ENCODE data around the gene CASP8. TPM values are rescaled to one million over a fixed set of nuclear protein-coding genes. Genes with fewer than 3 reads are reported as not detected.
A peak's percentile ranks its signal among the peaks of the same experiment; 100 is the strongest.

Gene CASP8
- total and polyA plus RNA-seq, 2 of the 13 experiments (the other 11 are each of a cell fraction or from before 2014, with no cell fraction given) = 25.0 to 52.8 TPM

DNA sequence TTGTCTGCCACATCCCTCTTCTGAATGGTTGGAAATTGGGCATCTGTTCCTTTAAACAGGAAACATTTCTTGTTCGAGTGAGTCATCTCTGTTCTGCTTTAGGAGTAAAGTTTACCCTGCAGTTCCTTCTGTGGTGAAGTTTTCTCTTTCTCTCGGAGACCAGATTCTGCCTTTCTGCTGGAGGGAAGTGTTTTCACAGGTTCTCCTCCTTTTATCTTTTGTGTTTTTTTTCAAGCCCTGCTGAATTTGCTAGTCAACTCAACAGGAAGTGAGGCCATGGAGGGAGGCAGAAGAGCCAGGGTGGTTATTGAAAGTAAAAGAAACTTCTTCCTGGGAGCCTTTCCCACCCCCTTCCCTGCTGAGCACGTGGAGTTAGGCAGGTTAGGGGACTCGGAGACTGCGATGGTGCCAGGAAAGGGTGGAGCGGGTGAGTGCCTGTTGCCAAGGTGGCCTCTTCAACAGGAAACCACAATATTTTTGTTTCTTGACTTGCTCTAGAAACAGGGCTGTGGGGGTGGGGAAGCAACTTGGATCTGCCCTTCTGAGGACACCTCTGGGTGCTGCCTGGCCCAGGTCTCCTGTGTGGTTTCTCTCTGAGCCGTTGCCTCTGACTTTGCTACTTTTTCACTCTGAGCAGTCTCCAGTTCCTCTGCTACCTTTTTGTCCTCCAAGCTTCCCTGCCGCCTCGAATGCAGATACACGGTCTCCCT is 2.2 kb upstream of the CASP8 start (continued):
- TF ChIP-seq, protein P1, sequence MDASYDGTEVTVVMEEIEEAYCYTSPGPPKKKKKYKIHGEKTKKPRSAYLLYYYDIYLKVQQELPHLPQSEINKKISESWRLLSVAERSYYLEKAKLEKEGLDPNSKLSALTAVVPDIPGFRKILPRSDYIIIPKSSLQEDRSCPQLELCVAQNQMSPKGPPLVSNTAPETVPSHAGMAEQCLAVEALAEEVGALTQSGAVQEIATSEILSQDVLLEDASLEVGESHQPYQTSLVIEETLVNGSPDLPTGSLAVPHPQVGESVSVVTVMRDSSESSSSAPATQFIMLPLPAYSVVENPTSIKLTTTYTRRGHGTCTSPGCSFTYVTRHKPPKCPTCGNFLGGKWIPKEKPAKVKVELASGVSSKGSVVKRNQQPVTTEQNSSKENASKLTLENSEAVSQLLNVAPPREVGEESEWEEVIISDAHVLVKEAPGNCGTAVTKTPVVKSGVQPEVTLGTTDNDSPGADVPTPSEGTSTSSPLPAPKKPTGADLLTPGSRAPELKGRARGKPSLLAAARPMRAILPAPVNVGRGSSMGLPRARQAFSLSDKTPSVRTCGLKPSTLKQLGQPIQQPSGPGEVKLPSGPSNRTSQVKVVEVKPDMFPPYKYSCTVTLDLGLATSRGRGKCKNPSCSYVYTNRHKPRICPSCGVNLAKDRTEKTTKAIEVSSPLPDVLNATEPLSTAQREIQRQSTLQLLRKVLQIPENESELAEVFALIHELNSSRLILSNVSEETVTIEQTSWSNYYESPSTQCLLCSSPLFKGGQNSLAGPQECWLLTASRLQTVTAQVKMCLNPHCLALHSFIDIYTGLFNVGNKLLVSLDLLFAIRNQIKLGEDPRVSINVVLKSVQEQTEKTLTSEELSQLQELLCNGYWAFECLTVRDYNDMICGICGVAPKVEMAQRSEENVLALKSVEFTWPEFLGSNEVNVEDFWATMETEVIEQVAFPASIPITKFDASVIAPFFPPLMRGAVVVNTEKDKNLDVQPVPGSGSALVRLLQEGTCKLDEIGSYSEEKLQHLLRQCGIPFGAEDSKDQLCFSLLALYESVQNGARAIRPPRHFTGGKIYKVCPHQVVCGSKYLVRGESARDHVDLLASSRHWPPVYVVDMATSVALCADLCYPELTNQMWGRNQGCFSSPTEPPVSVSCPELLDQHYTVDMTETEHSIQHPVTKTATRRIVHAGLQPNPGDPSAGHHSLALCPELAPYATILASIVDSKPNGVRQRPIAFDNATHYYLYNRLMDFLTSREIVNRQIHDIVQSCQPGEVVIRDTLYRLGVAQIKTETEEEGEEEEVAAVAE (CRISPR knock-in tag; IDR thresholded peaks at IDR 0.05; ENCODE audit: borderline replicate concordance) = peak; percentile 24; the same call in 1 of the 2 replicates
- TF ChIP-seq IKZF4 (CRISPR knock-in tag; IDR thresholded peaks at IDR 0.05; ENCODE audit: borderline replicate concordance, low read depth, not compliant biosample characterization) = no peak
- TF ChIP-seq MATR3 (CRISPR knock-in tag; IDR thresholded peaks at IDR 0.05) = no peak
- peak; percentile 69 for TF ChIP-seq U2AF1 (optimal IDR thresholded peaks at IDR 0.05; ENCODE audit: low read depth, low read length)
- TF ChIP-seq, protein P2, sequence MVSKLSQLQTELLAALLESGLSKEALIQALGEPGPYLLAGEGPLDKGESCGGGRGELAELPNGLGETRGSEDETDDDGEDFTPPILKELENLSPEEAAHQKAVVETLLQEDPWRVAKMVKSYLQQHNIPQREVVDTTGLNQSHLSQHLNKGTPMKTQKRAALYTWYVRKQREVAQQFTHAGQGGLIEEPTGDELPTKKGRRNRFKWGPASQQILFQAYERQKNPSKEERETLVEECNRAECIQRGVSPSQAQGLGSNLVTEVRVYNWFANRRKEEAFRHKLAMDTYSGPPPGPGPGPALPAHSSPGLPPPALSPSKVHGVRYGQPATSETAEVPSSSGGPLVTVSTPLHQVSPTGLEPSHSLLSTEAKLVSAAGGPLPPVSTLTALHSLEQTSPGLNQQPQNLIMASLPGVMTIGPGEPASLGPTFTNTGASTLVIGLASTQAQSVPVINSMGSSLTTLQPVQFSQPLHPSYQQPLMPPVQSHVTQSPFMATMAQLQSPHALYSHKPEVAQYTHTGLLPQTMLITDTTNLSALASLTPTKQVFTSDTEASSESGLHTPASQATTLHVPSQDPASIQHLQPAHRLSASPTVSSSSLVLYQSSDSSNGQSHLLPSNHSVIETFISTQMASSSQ (IDR thresholded peaks at IDR 0.05; ENCODE audit: low read depth) = 0 out of 2 replicates have a peak, but pooled peaks have one; percentile 29
- TF ChIP-seq, protein P2 (CRISPR knock-in tag; IDR thresholded peaks at IDR 0.05; ENCODE audit: borderline replicate concordance) = no peak
- TF ChIP-seq ZNF713 (CRISPR knock-in tag; IDR thresholded peaks at IDR 0.05) = no peak
- TF ChIP-seq ARNT (IDR thresholded peaks at IDR 0.05) = no peak
- TF ChIP-seq ZNF12 (CRISPR knock-in tag; IDR thresholded peaks at IDR 0.05) = no peak; the same call in 1 of the 2 replicates
- TF ChIP-seq, protein P3, sequence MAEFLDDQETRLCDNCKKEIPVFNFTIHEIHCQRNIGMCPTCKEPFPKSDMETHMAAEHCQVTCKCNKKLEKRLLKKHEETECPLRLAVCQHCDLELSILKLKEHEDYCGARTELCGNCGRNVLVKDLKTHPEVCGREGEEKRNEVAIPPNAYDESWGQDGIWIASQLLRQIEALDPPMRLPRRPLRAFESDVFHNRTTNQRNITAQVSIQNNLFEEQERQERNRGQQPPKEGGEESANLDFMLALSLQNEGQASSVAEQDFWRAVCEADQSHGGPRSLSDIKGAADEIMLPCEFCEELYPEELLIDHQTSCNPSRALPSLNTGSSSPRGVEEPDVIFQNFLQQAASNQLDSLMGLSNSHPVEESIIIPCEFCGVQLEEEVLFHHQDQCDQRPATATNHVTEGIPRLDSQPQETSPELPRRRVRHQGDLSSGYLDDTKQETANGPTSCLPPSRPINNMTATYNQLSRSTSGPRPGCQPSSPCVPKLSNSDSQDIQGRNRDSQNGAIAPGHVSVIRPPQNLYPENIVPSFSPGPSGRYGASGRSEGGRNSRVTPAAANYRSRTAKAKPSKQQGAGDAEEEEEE (CRISPR knock-in tag; IDR thresholded peaks at IDR 0.05; ENCODE audit: borderline replicate concordance) = no peak
- TF ChIP-seq MXD1 (CRISPR knock-in tag; IDR thresholded peaks at IDR 0.05) = peak; percentile 24; the same call in 1 of the 2 replicates
- no peak for TF ChIP-seq NR2F1 (CRISPR knock-in tag; IDR thresholded peaks at IDR 0.05)
- no peak for TF ChIP-seq ZNF343 (CRISPR knock-in tag; IDR thresholded peaks at IDR 0.05)
- TF ChIP-seq MAFG (CRISPR knock-in tag; IDR thresholded peaks at IDR 0.05) = no peak
- 0 out of 2 replicates have a peak, but pooled peaks have one; percentile 63 for TF ChIP-seq TFDP2 (CRISPR knock-in tag; IDR thresholded peaks at IDR 0.05)
- peak; percentile 41; the same call in 1 of the 2 replicates for TF ChIP-seq TARDBP (CRISPR knock-in tag; IDR thresholded peaks at IDR 0.05)
- TF ChIP-seq TBX2 (CRISPR knock-in tag; IDR thresholded peaks at IDR 0.05; ENCODE audit: borderline replicate concordance) = peak; percentile 65

Measured in HepG2 (cell line).